ENCODE results near the gene SF3B2. TPM values are rescaled to one million over a fixed set of nuclear protein-coding genes. Genes with fewer than 3 reads are reported as not detected.

Gene SF3B2
- total RNA-seq, 1 experiment from 2014 or later = 237 TPM

DNA sequence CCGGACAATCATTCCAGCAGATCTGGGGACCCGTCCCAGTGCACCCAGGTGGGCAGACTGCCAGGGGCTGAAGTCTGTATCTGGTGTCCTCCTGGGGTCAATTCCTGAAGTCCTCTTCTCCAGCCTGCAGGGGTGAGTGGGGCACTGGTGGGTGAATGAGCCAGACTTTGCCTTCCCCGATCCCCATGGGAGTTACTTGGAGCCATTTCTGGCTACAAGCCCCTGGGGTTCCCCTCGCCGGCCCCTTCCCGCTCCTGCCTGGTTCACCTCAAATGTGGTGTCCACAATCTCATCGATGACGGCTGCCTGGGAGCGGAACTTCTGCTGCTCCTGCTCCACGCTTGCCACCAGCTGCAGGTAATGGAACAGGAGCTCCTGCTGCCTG is 35.4 kb upstream of the SF3B2 start:
- Histone ChIP-seq H2BK15ac (ENCODE audit: low read depth, low read length) (no peak overlapping the region), H3K4me1 (ENCODE audit: insufficient read depth, low read length) (no peaks in the 10 kb centered on the region), H4K5ac (ENCODE audit: insufficient read length, low read depth, low read length) (no peak overlapping the region), H2AFZ (ENCODE audit: low read length) (no peak overlapping the region), H3K18ac (ENCODE audit: insufficient read length, low read depth, low read length) (no peak overlapping the region), H3K27ac (ENCODE audit: insufficient read length, low read depth, low read length) (no peak overlapping the region), H3T11ph (ENCODE audit: low read length) (no peak overlapping the region), H3K56ac (ENCODE audit: insufficient read length, low read depth, low read length) (no peak overlapping the region), H3K9me3 (ENCODE audit: control insufficient read depth, low read depth, low read length) (no peaks in the 10 kb centered on the region), H3K14ac (ENCODE audit: insufficient read depth, low read length) (no peak overlapping the region), H3K23ac (ENCODE audit: insufficient read length, low read depth, low read length) (no peak overlapping the region), H3K79me2 (ENCODE audit: insufficient read depth, low read length) (no peaks in the 10 kb centered on the region), H3K4me2 (ENCODE audit: insufficient read depth, insufficient read length, low read length) (no peak overlapping the region), H3K23me2 (ENCODE audit: insufficient read length, low read depth, low read length, poor library complexity, severe bottlenecking) (peaks cover 6% of the 10 kb centered on the region), H2AK5ac (ENCODE audit: insufficient read length, low read length) (no peak overlapping the region), H4K8ac (replicated peaks; ENCODE audit: insufficient read length, low read depth, low read length) (no peak overlapping the region), H3K9ac (ENCODE audit: extremely low read depth, insufficient read length, low read length) (no peak overlapping the region), H2BK120ac (ENCODE audit: low read depth, low read length, poor library complexity, severe bottlenecking) (no peak overlapping the region), H4K91ac (ENCODE audit: insufficient read length, low read depth, low read length) (no peak overlapping the region), H2BK20ac (ENCODE audit: low read depth, low read length, poor library complexity, severe bottlenecking) (no peak overlapping the region), H3K4ac (ENCODE audit: low read depth, low read length) (no peak overlapping the region), H3K27me3 (ENCODE audit: insufficient read depth, low read length) (no peaks in the 10 kb centered on the region; the same call in 1 of the 2 replicates), H4K20me1 (ENCODE audit: control insufficient read depth, insufficient read depth, insufficient read length) (no peaks in the 10 kb centered on the region), H2BK12ac (ENCODE audit: insufficient read length, low read depth, low read length) (no peak overlapping the region), H2BK5ac (ENCODE audit: insufficient read length, low read length) (no peak overlapping the region), H3K79me1 (ENCODE audit: insufficient read depth, low read depth, low read length, poor library complexity, severe bottlenecking) (no peaks in the 10 kb centered on the region)
- DNase-seq = no peak
- TF ChIP-seq, protein P1, sequence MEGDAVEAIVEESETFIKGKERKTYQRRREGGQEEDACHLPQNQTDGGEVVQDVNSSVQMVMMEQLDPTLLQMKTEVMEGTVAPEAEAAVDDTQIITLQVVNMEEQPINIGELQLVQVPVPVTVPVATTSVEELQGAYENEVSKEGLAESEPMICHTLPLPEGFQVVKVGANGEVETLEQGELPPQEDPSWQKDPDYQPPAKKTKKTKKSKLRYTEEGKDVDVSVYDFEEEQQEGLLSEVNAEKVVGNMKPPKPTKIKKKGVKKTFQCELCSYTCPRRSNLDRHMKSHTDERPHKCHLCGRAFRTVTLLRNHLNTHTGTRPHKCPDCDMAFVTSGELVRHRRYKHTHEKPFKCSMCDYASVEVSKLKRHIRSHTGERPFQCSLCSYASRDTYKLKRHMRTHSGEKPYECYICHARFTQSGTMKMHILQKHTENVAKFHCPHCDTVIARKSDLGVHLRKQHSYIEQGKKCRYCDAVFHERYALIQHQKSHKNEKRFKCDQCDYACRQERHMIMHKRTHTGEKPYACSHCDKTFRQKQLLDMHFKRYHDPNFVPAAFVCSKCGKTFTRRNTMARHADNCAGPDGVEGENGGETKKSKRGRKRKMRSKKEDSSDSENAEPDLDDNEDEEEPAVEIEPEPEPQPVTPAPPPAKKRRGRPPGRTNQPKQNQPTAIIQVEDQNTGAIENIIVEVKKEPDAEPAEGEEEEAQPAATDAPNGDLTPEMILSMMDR (conservative IDR thresholded peaks at IDR 0.05) = no peak
- Mint-ChIP-seq H3K27ac (no peak overlapping the region; a peak in 1 of 7 replicates), H3K9me3 (no peaks in the 10 kb centered on the region), H3K4me3 (no peak overlapping the region), H3K36me3 (ENCODE audit: insufficient read depth in 1 of 3, low read depth in 3 of 3) (no peaks in the 10 kb centered on the region; a peak in 1 of 7 replicates), H3K27me3 (ENCODE audit: low read depth) (peaks cover 12% of the 10 kb centered on the region), H3K4me1 (peaks cover 0 to 2% of the 10 kb centered on the region in 2 experiments; a peak in 1 of 4 replicates)
- no CpG with 5 or more reads among the region's 10 CpGs for WGBS (ENCODE audit: extremely low coverage, insufficient read length, low lambda C conversion rate)
